Measurements from ENCODE around the gene MORF4L2. TPM values are rescaled to one million over a fixed set of nuclear protein-coding genes. Genes with fewer than 3 reads are reported as not detected.
A peak's percentile ranks its signal among the peaks of the same experiment; 100 is the strongest.

Gene MORF4L2
- total and polyA plus RNA-seq, 2 of the 8 experiments (the other 6 are each of a cell fraction or from before 2014, with no cell fraction given) = 235 to 373 TPM

GRCh38 chrX:103663981-103664762 lies 22.3 kb downstream of the MORF4L2 start:
- FAIRE-seq (no peak), DNase-seq (ENCODE audit: low read depth in 1 of 2, low spot score in 2 of 2) (peak in 1 of 2 experiments; percentile 57)
- 26% methylated on average over 12 of the region's 23 CpGs; no CpG with 5 or more reads in 1 of the 2 experiments for WGBS, 2 experiments (ENCODE audit: extremely low coverage in 1 of 2, insufficient coverage in 1 of 2, insufficient read length in 1 of 2, insufficient replicate concordance in 2 of 2, low coverage in 1 of 2, low lambda C conversion rate in 2 of 2, missing lambda C conversion rate in 1 of 2)
- H3K36me3 ChIP-seq (ENCODE audit: control insufficient read depth in 2 of 4, insufficient read depth in 4 of 4, low read length in 3 of 4) = no peaks in the 10 kb centered on the region
- H2AK5ac ChIP-seq (ENCODE audit: low read depth, low read length) = no peak overlapping the region
- H4K20me1 ChIP-seq (replicated peaks in 1 of 2; ENCODE audit: control insufficient read depth in 1 of 2, insufficient read depth in 2 of 2, low read length in 2 of 2) = no peaks in the 10 kb centered on the region
- no peak overlapping the region for H4K91ac ChIP-seq (replicated peaks; ENCODE audit: insufficient read length, low read length)
- no peak overlapping the region for H3K56ac ChIP-seq (replicated peaks; ENCODE audit: insufficient read length, low read depth, low read length)
- H2BK5ac ChIP-seq (ENCODE audit: low read depth, low read length) = no peak overlapping the region
- no peaks in the 10 kb centered on the region for H3K79me2 ChIP-seq (ENCODE audit: control insufficient read depth in 1 of 2, insufficient read depth in 2 of 2, low read length in 2 of 2)
- H3K18ac ChIP-seq (ENCODE audit: extremely low read depth, low read length) = no peak overlapping the region; the same call in 1 of the 2 replicates
- ChIA-PET CTCF (ENCODE audit: partially characterized antibody) (interaction anchor here (1.1 to 2.5 kb wide), 3 partner anchors 34 to 131 kb away, joined by 3 to 8 read pairs (median 7); no protein-coding TSS in a partner anchor), POLR2A (ENCODE audit: partially characterized antibody) (interaction anchor here (0.8 to 2.4 kb wide), 6 partner anchors 8 to 35 kb away, joined by 3 to 7 read pairs (median 3); partner anchors contain the start of gene MORF4L2)
- H3K14ac ChIP-seq (ENCODE audit: insufficient read length) = no peak overlapping the region
- no peak overlapping the region for H4K5ac ChIP-seq (ENCODE audit: insufficient read length, low read depth, low read length)
- no peak overlapping the region for H3K27ac ChIP-seq (ENCODE audit: low read depth, low read length)
- no peak overlapping the region for H2BK12ac ChIP-seq (ENCODE audit: low read depth, low read length)
- H3K4me2 ChIP-seq (ENCODE audit: insufficient read depth in 1 of 2, low read depth in 2 of 2, low read length in 2 of 2) = peak overlapping the region; percentile 64 to 90
- H4K8ac ChIP-seq (ENCODE audit: extremely low read depth, insufficient read depth, low read length) = no peak overlapping the region
- H3K4me3 ChIP-seq (ENCODE audit: extremely low read depth in 1 of 4, insufficient read depth in 2 of 4, low read depth in 3 of 4, low read length in 4 of 4) = peak overlapping the region; percentile 24 to 63 (median 36); a peak in 7 of 8 replicates
- H2BK120ac ChIP-seq (replicated peaks; ENCODE audit: low read depth, low read length) = no peak overlapping the region
- H3K9me3 ChIP-seq (ENCODE audit: insufficient read depth in 2 of 2, low read depth in 1 of 2, low read length in 1 of 2) = no peaks in the 10 kb centered on the region
- H3K9ac ChIP-seq (replicated peaks in 1 of 4; ENCODE audit: extremely low read depth in 1 of 4, low read depth in 3 of 4, low read length in 3 of 4) = peak overlapping the region in 1 of 4 experiments; percentile 48; a peak in 1 of 7 replicates
- no peak overlapping the region for H2BK20ac ChIP-seq (ENCODE audit: low read length)
- H3K23me2 ChIP-seq (ENCODE audit: low read depth, low read length) = no peaks in the 10 kb centered on the region
- H2BK15ac ChIP-seq (ENCODE audit: low read length) = no peak overlapping the region
- no peak overlapping the region for H3K4ac ChIP-seq (replicated peaks; ENCODE audit: insufficient read length, low read depth, low read length)
- no peak overlapping the region for H3K23ac ChIP-seq (ENCODE audit: insufficient read length)
- peak overlapping the region; percentile 81 for H2AFZ ChIP-seq (ENCODE audit: low read length)
- H3K27me3 ChIP-seq (replicated peaks in 1 of 4; ENCODE audit: control insufficient read depth in 3 of 4, extremely low read depth in 1 of 4, insufficient read depth in 3 of 4, low read length in 3 of 4) = no peaks in the 10 kb centered on the region
- H3K79me1 ChIP-seq (ENCODE audit: low read depth, low read length) = no peaks in the 10 kb centered on the region
- no peaks in the 10 kb centered on the region for H3K4me1 ChIP-seq (replicated peaks in 1 of 4; ENCODE audit: control insufficient read depth in 3 of 4, insufficient read depth in 4 of 4, low read length in 3 of 4)
- no peak for TF ChIP-seq HDAC2 (IDR thresholded peaks at IDR 0.05; ENCODE audit: borderline replicate concordance in 1 of 2, low read depth in 2 of 2, low read length in 2 of 2)
- no peak for TF ChIP-seq USF2 (IDR thresholded peaks at IDR 0.05; ENCODE audit: low read length)
- no peak for TF ChIP-seq PHF8 (conservative IDR thresholded peaks at IDR 0.05; ENCODE audit: low read depth, low read length)
- no peak for TF ChIP-seq RXRA (IDR thresholded peaks at IDR 0.05; ENCODE audit: insufficient read depth, low read depth, low read length)
- TF ChIP-seq SIX5 (IDR thresholded peaks at IDR 0.05; ENCODE audit: low read depth, low read length) = no peak
- TF ChIP-seq ZNF274 (IDR thresholded peaks at IDR 0.05; ENCODE audit: borderline replicate concordance, extremely low read depth, low read length) = no peak
- no peak for TF ChIP-seq RFX5 (IDR thresholded peaks at IDR 0.05; ENCODE audit: borderline replicate concordance, low read depth, low read length)
- no peak for TF ChIP-seq SRF (IDR thresholded peaks at IDR 0.05; ENCODE audit: low read depth, low read length)
- TF ChIP-seq SIRT6 (IDR thresholded peaks at IDR 0.05; ENCODE audit: low read length) = no peak
- TF ChIP-seq EZH2 (IDR thresholded peaks at IDR 0.05; ENCODE audit: low read depth, low read length, severe bottlenecking) = no peak
- 0 out of 2 replicates have a peak, but pooled peaks have one; percentile 38 for TF ChIP-seq YY1 (IDR thresholded peaks at IDR 0.05; ENCODE audit: low read depth, low read length)
